ENCODE measurements around the gene PTPA.
A peak's percentile ranks its signal among the peaks of the same experiment; 100 is the strongest.

PTPA gene

GRCh38 chr9:129110740-129111527, at the start of gene PTPA, which contains the start of gene CRAT:
PTPA (plus strand) TSS chr9:129111415; CDS start chr9:129111601, 186 bp downstream.
CRAT (minus strand) TSS chr9:129110793; CDS start chr9:129110509, 284 bp downstream.
- peak; percentile 97 for DNase-seq

- no peak for DNase-seq
Observed at GRCh38 chr9:129063061-129063460, 48.2 kb upstream of the PTPA start.

GRCh38 chr9:129064499-129064908, 46.7 kb upstream of the PTPA start:
- no peak for DNase-seq

- DNase-seq = no peak
Observed at GRCh38 chr9:129068110-129068509, 43.1 kb upstream of the PTPA start.

- DNase-seq = peak; percentile 56
Observed at GRCh38 chr9:129068990-129069861, 42.0 kb upstream of the PTPA start.

- DNase-seq = no peak
Observed at GRCh38 chr9:129069862-129070641, 41.2 kb upstream of the PTPA start.

GRCh38 chr9:129070696-129071525, 40.3 kb upstream of the PTPA start:
- no peak for DNase-seq

- no peak for DNase-seq
Observed at GRCh38 chr9:129071526-129072126, 39.6 kb upstream of the PTPA start.

GRCh38 chr9:129072171-129072570, 39.0 kb upstream of the PTPA start:
- DNase-seq = no peak

GRCh38 chr9:129073404-129073803, 37.8 kb upstream of the PTPA start:
- no peak for DNase-seq

GRCh38 chr9:129074106-129074505, 37.1 kb upstream of the PTPA start:
- no peak for DNase-seq

- DNase-seq = no peak
Observed at GRCh38 chr9:129075996-129076639, 35.1 kb upstream of the PTPA start.

GRCh38 chr9:129076640-129077037, 34.6 kb upstream of the PTPA start:
- no peak for DNase-seq

GRCh38 chr9:129077236-129077635, 34.0 kb upstream of the PTPA start:
- no peak for DNase-seq

- no peak for DNase-seq
Observed at GRCh38 chr9:129078691-129079503, 32.3 kb upstream of the PTPA start.

- DNase-seq = no peak
Observed at GRCh38 chr9:129079829-129080228, 31.4 kb upstream of the PTPA start.

GRCh38 chr9:129080298-129080600, 31.0 kb upstream of the PTPA start:
- no peak for DNase-seq

- peak; percentile 100 for DNase-seq
Observed at GRCh38 chr9:129080601-129081387, 30.4 kb upstream of the PTPA start, which contains the start of gene DOLPP1. DOLPP1 (plus strand) TSS chr9:129081111; CDS start chr9:129081132, 21 bp downstream.

- DNase-seq = no peak
Observed at GRCh38 chr9:129081388-129081904, 29.8 kb upstream of the PTPA start.
